Liver (tissue), 9 donors: ENCODE measurements around the gene GATA3. TPM values are rescaled to one million over a fixed set of nuclear protein-coding genes. Genes with fewer than 3 reads are reported as not detected.

ENCODE experiments used
- DNase-seq: peaks from one replicate; pipeline ENCODE4 v3.0.0-alpha.2; 2017; ENCODE audit warnings: low spot score
- H3K27ac ChIP-seq, 2 donors: one replicate each; pipeline ENCODE4 v1.7.0; 2013; ENCODE audit warnings: inconsistent platforms in 2 of 2, low read length in 2 of 2, control low read depth in 1 of 2, low read depth in 1 of 2, mild to moderate bottlenecking in 1 of 2
- H3K27me3 ChIP-seq, 4 donors: one replicate each; pipeline versions ENCODE4 v1.6.1 to v1.7.0; 2013; ENCODE audit warnings: low read length in 3 of 4, inconsistent platforms in 1 of 4, mild to moderate bottlenecking in 1 of 4, moderate library complexity in 1 of 4; ENCODE audit not compliant: control insufficient read depth in 4 of 4, insufficient read depth in 4 of 4
- H3K36me3 ChIP-seq, 4 donors: one replicate each; pipeline versions ENCODE4 v1.6.1 to v1.7.0; 2013; ENCODE audit warnings: low read length in 3 of 4, mild to moderate bottlenecking in 3 of 4, low read depth in 1 of 4, moderate library complexity in 1 of 4; ENCODE audit not compliant: control insufficient read depth in 4 of 4, insufficient read depth in 3 of 4
- H3K4me1 ChIP-seq, 4 donors: one replicate each; pipeline versions ENCODE4 v1.6.1 to v1.7.0; 2013; ENCODE audit warnings: low read length in 3 of 4, mild to moderate bottlenecking in 3 of 4, moderate library complexity in 1 of 4; ENCODE audit not compliant: control insufficient read depth in 4 of 4, insufficient read depth in 4 of 4
- H3K4me3 ChIP-seq, 3 donors: one replicate each; pipeline versions ENCODE4 v1.6.1 to v1.7.0; 2013; ENCODE audit warnings: low read length in 3 of 3, control low read depth in 1 of 3, low read depth in 1 of 3, mild to moderate bottlenecking in 1 of 3
- H3K9ac ChIP-seq, 2 donors: one replicate each; pipeline ENCODE4 v1.7.0; 2013; ENCODE audit warnings: low read length in 2 of 2, mild to moderate bottlenecking in 2 of 2, moderate library complexity in 2 of 2, control low read depth in 1 of 2, low read depth in 1 of 2
- H3K9me3 ChIP-seq, 4 donors: one replicate each; pipeline versions ENCODE4 v1.6.1 to v1.7.0; 2013; ENCODE audit warnings: low read length in 3 of 4; ENCODE audit not compliant: control insufficient read depth in 4 of 4
- EGR1 ChIP-seq, 2 donors: IDR thresholded peaks; 2 replicates each; pipeline ENCODE4 v1.6.1; 2016 to 2018; ENCODE audit warnings: antibody characterized with exemption in 2 of 2, low read depth in 2 of 2
- FOXA1 ChIP-seq: IDR thresholded peaks from 2 replicates; pipeline ENCODE4 v1.6.1; 2016; ENCODE audit warnings: antibody characterized with exemption
- FOXA2 ChIP-seq: IDR thresholded peaks from 2 replicates; pipeline ENCODE4 v1.6.1; 2016; ENCODE audit warnings: antibody characterized with exemption
- GABPA ChIP-seq, 2 donors: IDR thresholded peaks in 1 of 2; conservative IDR thresholded peaks in 1 of 2; 2 replicates each; pipeline ENCODE4 v1.6.1; 2016; ENCODE audit warnings: antibody characterized with exemption in 2 of 2, mild to moderate bottlenecking in 1 of 2, moderate library complexity in 1 of 2
- HNF4G ChIP-seq: IDR thresholded peaks from 2 replicates; pipeline ENCODE4 v1.6.1; 2016; ENCODE audit warnings: antibody characterized with exemption
- JUND ChIP-seq, 2 donors: IDR thresholded peaks; 2 replicates each; pipeline ENCODE4 v1.6.1; 2016; ENCODE audit warnings: antibody characterized with exemption in 2 of 2
- NR2F2 ChIP-seq: IDR thresholded peaks from 2 replicates; pipeline ENCODE4 v1.6.1; 2016; ENCODE audit warnings: antibody characterized with exemption
- RAD21 ChIP-seq, 2 donors: IDR thresholded peaks; 2 replicates each; pipeline ENCODE4 v1.6.1; 2016; ENCODE audit warnings: antibody characterized with exemption in 2 of 2, mild to moderate bottlenecking in 2 of 2
- SP1 ChIP-seq: IDR thresholded peaks from 2 replicates; pipeline ENCODE4 v1.6.1; 2018; ENCODE audit warnings: antibody characterized with exemption, mild to moderate bottlenecking
- TAF1 ChIP-seq: conservative IDR thresholded peaks from 2 replicates; pipeline ENCODE4 v1.6.1; 2016; ENCODE audit warnings: antibody characterized with exemption, mild to moderate bottlenecking
- YY1 ChIP-seq: IDR thresholded peaks from 2 replicates; pipeline ENCODE4 v1.6.1; 2016; ENCODE audit warnings: antibody characterized with exemption, mild to moderate bottlenecking
- WGBS: extraction: QIAGEN DNeasy Blood & Tissue Kit; methylation state at CpG from one replicate; pipeline ENCODE4 v1.1.7; 2013; 5-methylcytosine and 5-hydroxymethylcytosine counted together
- polyA plus RNA-seq, 2 donors: library from polyadenylated mRNA; stranded (reverse) in 1 of 2; unstranded in 1 of 2; fragments of 200-250 nt in 1 of 2; fragments of >200 nt in 1 of 2; fragmentation: Nextera tagmentation in 1 of 2; extraction: Ambion mirVana in 1 of 2; gene quantifications; one replicate each; pipeline versions ENCODE4 v1.2.1 to v1.2.3, GENCODE V29; 2013 to 2015
- total RNA-seq, 2 donors: library from RNA; depleted of rRNA; stranded (reverse); fragments of >200 nt; gene quantifications; one replicate each; pipeline ENCODE4 v1.2.3, GENCODE V29; 2014
- TF ChIP-seq, protein P1 (sequence below): IDR thresholded peaks from 2 replicates; pipeline ENCODE4 v1.6.1; 2016; ENCODE audit warnings: antibody characterized with exemption, mild to moderate bottlenecking
- TF ChIP-seq, protein P2 (sequence below): IDR thresholded peaks from 2 replicates; pipeline ENCODE4 v1.6.1; 2016; ENCODE audit warnings: antibody characterized with exemption
- TF ChIP-seq, protein P3 (sequence below): IDR thresholded peaks from 2 replicates; pipeline ENCODE4 v1.6.1; 2016; ENCODE audit warnings: antibody characterized with exemption
- TF ChIP-seq, protein P4 (sequence below): IDR thresholded peaks from 2 replicates; pipeline ENCODE4 v1.6.1; 2016; ENCODE audit warnings: antibody characterized with exemption
- donor health status: healthy.
- donor health status: healthy.
- donor health status: healthy.
- donor health status: healthy.
- donor health status: healthy.

GATA3 gene
- total and polyA plus RNA-seq, 4 donors = 0.08 to 0.51 (median 0.21) TPM

DNA sequence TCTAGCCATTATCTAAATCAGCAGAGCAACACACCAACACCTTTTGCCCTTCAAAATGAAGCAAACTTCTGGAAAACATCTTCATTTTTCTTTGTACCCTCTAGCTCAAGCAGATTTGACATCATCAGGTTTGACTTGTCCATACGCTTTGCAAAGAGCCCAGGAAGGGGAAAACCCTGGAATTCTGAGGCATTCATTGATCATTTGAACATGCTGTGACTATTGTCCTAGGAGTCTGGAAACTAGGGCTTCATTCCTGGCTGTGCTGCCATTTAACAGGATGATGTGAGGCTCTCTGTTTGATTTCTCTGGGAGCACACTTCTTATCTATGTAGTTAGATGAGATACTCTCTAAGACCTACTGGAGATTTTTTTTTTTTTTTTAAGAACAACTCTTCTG is 23.5 kb downstream of the GATA3 start:
- DNase-seq = no peak
- Histone ChIP-seq H3K27ac (no peak overlapping the region), H3K27me3 (no peaks in the 10 kb centered on the region), H3K9ac (no peak overlapping the region), H3K9me3 (no peaks in the 10 kb centered on the region), H3K4me3 (no peak overlapping the region), H3K36me3 (no peaks in the 10 kb centered on the region), H3K4me1 (no peaks in the 10 kb centered on the region)
- WGBS = 72% methylated on average over 1 of the region's 1 CpG
- TF ChIP-seq HNF4G (no peak), GABPA (IDR thresholded peaks at IDR 0.05 in 1 of 2, conservative IDR thresholded peaks at IDR 0.05 in 1 of 2) (no peak), FOXA2 (no peak)

DNA sequence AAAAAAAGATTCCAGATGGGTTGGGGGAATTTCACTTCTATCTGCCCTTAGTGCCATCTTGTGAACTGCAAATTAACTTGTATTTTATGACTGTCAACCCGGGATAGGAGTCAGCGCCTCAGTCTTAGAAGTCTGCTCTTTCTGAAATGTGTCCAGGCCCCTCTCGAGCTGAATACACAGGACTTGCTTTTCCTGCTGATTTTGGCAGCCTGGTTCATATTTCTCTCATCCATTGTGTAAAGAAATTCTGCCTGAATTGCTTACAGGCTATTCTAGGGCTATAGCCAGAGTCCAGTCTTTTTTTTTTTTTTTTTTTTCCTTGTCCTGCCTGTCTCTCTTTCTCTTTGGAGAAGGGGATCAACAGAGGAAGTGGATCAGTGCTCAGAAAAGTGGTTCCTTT is 24.6 kb downstream of the GATA3 start:
- WGBS = 76% methylated on average over 3 of the region's 3 CpGs
- H3K27me3 ChIP-seq = no peaks in the 10 kb centered on the region
- H3K9ac ChIP-seq = no peak overlapping the region

DNA sequence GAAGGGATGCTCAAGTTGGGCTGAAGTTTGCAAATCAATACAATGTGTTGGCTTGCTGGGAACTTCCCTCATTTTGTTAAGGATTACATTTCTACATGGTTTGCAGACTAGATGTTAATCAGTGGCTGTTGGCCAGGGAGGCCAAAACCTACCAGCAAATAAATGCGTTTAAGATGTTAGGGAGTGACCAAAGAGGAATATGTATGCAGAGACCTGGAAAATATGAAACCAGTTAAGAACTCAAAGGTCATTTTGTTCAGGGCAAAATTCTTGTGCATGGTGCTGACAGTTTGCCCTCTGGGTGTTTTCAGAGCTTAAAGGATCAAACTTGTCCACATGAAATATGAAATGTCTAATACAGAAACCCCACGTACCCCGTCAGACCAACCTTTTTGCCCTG is 30.3 kb downstream of the GATA3 start:
- Histone ChIP-seq H3K9ac (no peak overlapping the region), H3K4me3 (no peak overlapping the region), H3K36me3 (no peaks in the 10 kb centered on the region), H3K4me1 (no peaks in the 10 kb centered on the region), H3K27me3 (peaks cover 0 to 3% (median 0%) of the 10 kb centered on the region in 4 donors), H3K9me3 (no peaks in the 10 kb centered on the region), H3K27ac (no peak overlapping the region)
- 63% methylated on average over 3 of the region's 3 CpGs for WGBS
- DNase-seq = no peak
- TF ChIP-seq NR2F2 (no peak), HNF4G (no peak), TAF1 (no peak)
- TF ChIP-seq, protein P1, sequence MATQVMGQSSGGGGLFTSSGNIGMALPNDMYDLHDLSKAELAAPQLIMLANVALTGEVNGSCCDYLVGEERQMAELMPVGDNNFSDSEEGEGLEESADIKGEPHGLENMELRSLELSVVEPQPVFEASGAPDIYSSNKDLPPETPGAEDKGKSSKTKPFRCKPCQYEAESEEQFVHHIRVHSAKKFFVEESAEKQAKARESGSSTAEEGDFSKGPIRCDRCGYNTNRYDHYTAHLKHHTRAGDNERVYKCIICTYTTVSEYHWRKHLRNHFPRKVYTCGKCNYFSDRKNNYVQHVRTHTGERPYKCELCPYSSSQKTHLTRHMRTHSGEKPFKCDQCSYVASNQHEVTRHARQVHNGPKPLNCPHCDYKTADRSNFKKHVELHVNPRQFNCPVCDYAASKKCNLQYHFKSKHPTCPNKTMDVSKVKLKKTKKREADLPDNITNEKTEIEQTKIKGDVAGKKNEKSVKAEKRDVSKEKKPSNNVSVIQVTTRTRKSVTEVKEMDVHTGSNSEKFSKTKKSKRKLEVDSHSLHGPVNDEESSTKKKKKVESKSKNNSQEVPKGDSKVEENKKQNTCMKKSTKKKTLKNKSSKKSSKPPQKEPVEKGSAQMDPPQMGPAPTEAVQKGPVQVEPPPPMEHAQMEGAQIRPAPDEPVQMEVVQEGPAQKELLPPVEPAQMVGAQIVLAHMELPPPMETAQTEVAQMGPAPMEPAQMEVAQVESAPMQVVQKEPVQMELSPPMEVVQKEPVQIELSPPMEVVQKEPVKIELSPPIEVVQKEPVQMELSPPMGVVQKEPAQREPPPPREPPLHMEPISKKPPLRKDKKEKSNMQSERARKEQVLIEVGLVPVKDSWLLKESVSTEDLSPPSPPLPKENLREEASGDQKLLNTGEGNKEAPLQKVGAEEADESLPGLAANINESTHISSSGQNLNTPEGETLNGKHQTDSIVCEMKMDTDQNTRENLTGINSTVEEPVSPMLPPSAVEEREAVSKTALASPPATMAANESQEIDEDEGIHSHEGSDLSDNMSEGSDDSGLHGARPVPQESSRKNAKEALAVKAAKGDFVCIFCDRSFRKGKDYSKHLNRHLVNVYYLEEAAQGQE = no peak
- TF ChIP-seq, protein P2, sequence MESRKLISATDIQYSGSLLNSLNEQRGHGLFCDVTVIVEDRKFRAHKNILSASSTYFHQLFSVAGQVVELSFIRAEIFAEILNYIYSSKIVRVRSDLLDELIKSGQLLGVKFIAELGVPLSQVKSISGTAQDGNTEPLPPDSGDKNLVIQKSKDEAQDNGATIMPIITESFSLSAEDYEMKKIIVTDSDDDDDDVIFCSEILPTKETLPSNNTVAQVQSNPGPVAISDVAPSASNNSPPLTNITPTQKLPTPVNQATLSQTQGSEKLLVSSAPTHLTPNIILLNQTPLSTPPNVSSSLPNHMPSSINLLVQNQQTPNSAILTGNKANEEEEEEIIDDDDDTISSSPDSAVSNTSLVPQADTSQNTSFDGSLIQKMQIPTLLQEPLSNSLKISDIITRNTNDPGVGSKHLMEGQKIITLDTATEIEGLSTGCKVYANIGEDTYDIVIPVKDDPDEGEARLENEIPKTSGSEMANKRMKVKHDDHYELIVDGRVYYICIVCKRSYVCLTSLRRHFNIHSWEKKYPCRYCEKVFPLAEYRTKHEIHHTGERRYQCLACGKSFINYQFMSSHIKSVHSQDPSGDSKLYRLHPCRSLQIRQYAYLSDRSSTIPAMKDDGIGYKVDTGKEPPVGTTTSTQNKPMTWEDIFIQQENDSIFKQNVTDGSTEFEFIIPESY = no peak
- TF ChIP-seq, protein P3, sequence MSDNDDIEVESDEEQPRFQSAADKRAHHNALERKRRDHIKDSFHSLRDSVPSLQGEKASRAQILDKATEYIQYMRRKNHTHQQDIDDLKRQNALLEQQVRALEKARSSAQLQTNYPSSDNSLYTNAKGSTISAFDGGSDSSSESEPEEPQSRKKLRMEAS = no peak

More for the DNA sequence above, 24.6 kb downstream of the GATA3 start:
- H3K36me3 ChIP-seq = no peaks in the 10 kb centered on the region
- H3K4me3 ChIP-seq = no peak overlapping the region
- no peak for DNase-seq
- no peak overlapping the region for H3K27ac ChIP-seq
- H3K9me3 ChIP-seq = no peaks in the 10 kb centered on the region
- no peaks in the 10 kb centered on the region for H3K4me1 ChIP-seq
- TF ChIP-seq, protein P2 = no peak
- TF ChIP-seq, protein P4, sequence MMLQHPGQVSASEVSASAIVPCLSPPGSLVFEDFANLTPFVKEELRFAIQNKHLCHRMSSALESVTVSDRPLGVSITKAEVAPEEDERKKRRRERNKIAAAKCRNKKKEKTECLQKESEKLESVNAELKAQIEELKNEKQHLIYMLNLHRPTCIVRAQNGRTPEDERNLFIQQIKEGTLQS = no peak
- TF ChIP-seq RAD21 (IDR thresholded peaks at IDR 0.05) = no peak
- TF ChIP-seq, protein P1 = no peak
- TF ChIP-seq SP1 = no peak
- TF ChIP-seq FOXA1 = no peak
- no peak for TF ChIP-seq YY1
- no peak for TF ChIP-seq JUND (IDR thresholded peaks at IDR 0.05)
- TF ChIP-seq NR2F2 = no peak
- TF ChIP-seq EGR1 (IDR thresholded peaks at IDR 0.05; ENCODE audit: low read depth in 2 of 2) = no peak
- no peak for TF ChIP-seq HNF4G
- TF ChIP-seq GABPA (IDR thresholded peaks at IDR 0.05 in 1 of 2, conservative IDR thresholded peaks at IDR 0.05 in 1 of 2) = no peak
